IMR-90 (cell line): Measurements from ENCODE around the gene SLC38A9. TPM values are rescaled to one million over a fixed set of nuclear protein-coding genes. Genes with fewer than 3 reads are reported as not detected.

Source experiments
- ATAC-seq: fragments of 200-7000 bp; cut with Tn5 transposase; 2 replicates; pipeline ENCODE4 v1.9.1; 2020; ENCODE audit warnings: low read depth, mild to moderate bottlenecking, moderate library complexity
- BruUV-seq: library from RNA; stranded (reverse); fragments of 400-500 nt; replicated peaks from 2 replicates; lab custom pipeline; 2021; lab: Mats Ljungman, UMichigan
- CTCF ChIA-PET: fragments of 300-600 bp; formaldehyde crosslinking; extraction: SDS; loops from one replicate; lab custom pipeline; 2021; ENCODE audit warnings: antibody characterized with exemption; lab: Yijun Ruan, JAX
- POLR2A ChIA-PET: fragments of 300-600 bp; sonication (Branson Sonifier 250); formaldehyde crosslinking; loops from one replicate; lab custom pipeline; 2022; ENCODE audit warnings: antibody characterized with exemption; ENCODE audit not compliant: unreplicated experiment; lab: Charles Lee
- DNase-seq: peaks from one replicate; pipeline ENCODE4 v3.0.0; 2013
- H2AFZ ChIP-seq: replicated peaks from 2 replicates; pipeline ENCODE3; 2013; ENCODE audit warnings: low read length, mild to moderate bottlenecking; ENCODE audit not compliant: poor library complexity
- H2AK5ac ChIP-seq: 2 replicates; pipeline ENCODE4 v1.6.1; 2013; ENCODE audit warnings: low read depth, low read length, inconsistent platforms
- H2AK9ac ChIP-seq: replicated peaks from 2 replicates; pipeline ENCODE3; 2013; ENCODE audit warnings: mild to moderate bottlenecking, low read depth, low read length, moderate library complexity; ENCODE audit not compliant: poor library complexity
- H2BK120ac ChIP-seq: 2 replicates; pipeline ENCODE4 v1.6.1; 2013; ENCODE audit warnings: low read depth, low read length, inconsistent platforms
- H2BK15ac ChIP-seq: 3 replicates; pipeline ENCODE4 v1.6.1; 2013; ENCODE audit warnings: low read depth, low read length, inconsistent platforms
- H2BK20ac ChIP-seq: 2 replicates; pipeline ENCODE4 v1.6.1; 2013; ENCODE audit warnings: low read depth, mild to moderate bottlenecking, inconsistent platforms, low read length, moderate library complexity
- H2BK5ac ChIP-seq: 2 replicates; pipeline ENCODE4 v1.6.1; 2013; ENCODE audit warnings: mild to moderate bottlenecking, low read depth, low read length, inconsistent platforms; ENCODE audit not compliant: poor library complexity, severe bottlenecking
- H3K14ac ChIP-seq: replicated peaks from 2 replicates; pipeline ENCODE4 v1.6.1; 2013; ENCODE audit warnings: low read depth, low read length, inconsistent platforms
- H3K18ac ChIP-seq: 2 replicates; pipeline ENCODE4 v1.6.1; 2013; ENCODE audit warnings: low read depth, low read length, control low read depth
- H3K23ac ChIP-seq: 2 replicates; pipeline ENCODE4 v1.6.1; 2013; ENCODE audit warnings: low read depth, low read length, inconsistent platforms
- H3K27ac ChIP-seq: 2 replicates; pipeline ENCODE4 v1.5.1; 2013; ENCODE audit warnings: mild to moderate bottlenecking, control low read depth, low read length; ENCODE audit not compliant: insufficient read depth
- H3K27me3 ChIP-seq: 2 replicates; pipeline ENCODE4 v1.6.1; 2013; ENCODE audit warnings: low read length; ENCODE audit not compliant: control insufficient read depth, insufficient read depth
- H3K36me3 ChIP-seq: 2 replicates; pipeline ENCODE4 v1.6.1; 2013; ENCODE audit warnings: low read length, mixed read lengths; ENCODE audit not compliant: control insufficient read depth, insufficient read depth
- H3K4ac ChIP-seq: 2 replicates; pipeline ENCODE4 v1.6.1; 2013; ENCODE audit warnings: low read depth, low read length, inconsistent platforms
- H3K4me1 ChIP-seq: 2 replicates; pipeline ENCODE4 v1.6.1; 2013; ENCODE audit warnings: low read length, mixed read lengths; ENCODE audit not compliant: control insufficient read depth, insufficient read depth
- H3K4me2 ChIP-seq: 2 replicates; pipeline ENCODE4 v1.6.1; 2013; ENCODE audit warnings: low read depth, mild to moderate bottlenecking, control low read depth, low read length, moderate library complexity
- H3K4me3 ChIP-seq: 2 replicates; pipeline ENCODE4 v1.5.1; 2013; ENCODE audit warnings: low read depth, mild to moderate bottlenecking, control low read depth, low read length, moderate library complexity; ENCODE audit not compliant: insufficient read depth
- H3K56ac ChIP-seq: 2 replicates; pipeline ENCODE4 v1.6.1; 2013; ENCODE audit warnings: low read length, inconsistent platforms; ENCODE audit not compliant: insufficient read depth; ENCODE audit errors: extremely low read depth
- H3K79me1 ChIP-seq, 2 experiments: 2 replicates each; pipeline ENCODE4 v1.6.1; 2013; ENCODE audit warnings: low read length in 2 of 2, inconsistent platforms in 1 of 2, low read depth in 1 of 2
- H3K9ac ChIP-seq: 2 replicates; pipeline ENCODE4 v1.6.1; 2013; ENCODE audit warnings: low read depth, low read length, control low read depth
- H3K9me1 ChIP-seq: 2 replicates; pipeline ENCODE4 v1.6.1; 2013; ENCODE audit warnings: low read length, inconsistent platforms; ENCODE audit not compliant: insufficient read depth
- H3K9me3 ChIP-seq: 2 replicates; pipeline ENCODE4 v1.6.1; 2013; ENCODE audit warnings: low read length; ENCODE audit not compliant: control insufficient read depth, insufficient read depth
- H4K20me1 ChIP-seq: 2 replicates; pipeline ENCODE4 v1.6.1; 2013; ENCODE audit warnings: low read length, inconsistent platforms; ENCODE audit not compliant: insufficient read depth
- H4K5ac ChIP-seq: 2 replicates; pipeline ENCODE4 v1.6.1; 2013; ENCODE audit warnings: mild to moderate bottlenecking, low read depth, low read length, control low read depth
- H4K8ac ChIP-seq, 2 experiments: 2 replicates each; pipeline ENCODE4 v1.6.1; 2013; ENCODE audit warnings: low read depth in 2 of 2, low read length in 2 of 2, control low read depth in 1 of 2, inconsistent platforms in 1 of 2
- H4K91ac ChIP-seq: 2 replicates; pipeline ENCODE4 v1.6.1; 2013; ENCODE audit warnings: low read depth, low read length, inconsistent platforms; ENCODE audit not compliant: insufficient read depth
- CEBPB ChIP-seq: IDR thresholded peaks from 2 replicates; pipeline ENCODE4 v1.6.1; 2012; ENCODE audit warnings: low read depth, low read length, improper control_type of control experiment
- MAFK ChIP-seq: IDR thresholded peaks from 2 replicates; pipeline ENCODE4 v1.6.1; 2012; ENCODE audit warnings: low read depth, low read length, improper control_type of control experiment
- MAZ ChIP-seq: IDR thresholded peaks from 2 replicates; pipeline ENCODE4 v1.6.1; 2012; ENCODE audit warnings: low read depth, mild to moderate bottlenecking, low read length, improper control_type of control experiment, moderate library complexity, borderline replicate concordance
- POLR2A ChIP-seq: IDR thresholded peaks from 2 replicates; pipeline ENCODE4 v1.6.1; 2012; ENCODE audit warnings: mild to moderate bottlenecking, low read depth, low read length
- RCOR1 ChIP-seq: IDR thresholded peaks from 2 replicates; pipeline ENCODE4 v1.6.1; 2012; ENCODE audit warnings: mild to moderate bottlenecking, low read length, improper control_type of control experiment; ENCODE audit not compliant: insufficient replicate concordance
- RFX5 ChIP-seq: IDR thresholded peaks from 2 replicates; pipeline ENCODE4 v1.8.0; 2012; ENCODE audit warnings: low read depth, mild to moderate bottlenecking, low read length, moderate library complexity
- WGBS, 2 experiments: methylation state at CpG; one replicate each; pipeline versions ENCODE4 v1.1.5 to v1.1.7; 2013; ENCODE audit warnings: missing lambda C conversion rate in 2 of 2; ENCODE audit not compliant: insufficient read length in 1 of 2; ENCODE audit errors: extremely low coverage in 2 of 2; 5-methylcytosine and 5-hydroxymethylcytosine counted together
- dilution Hi-C: fragments of 300-500 bp; cut with HindIII; formaldehyde crosslinking; loops from one replicate; pipeline ENCODE4 v1.14.3; 2018; ENCODE audit warnings: low sequenced_read_pairs; ENCODE audit not compliant: unreplicated experiment
- in situ Hi-C: fragments of 300-500 bp; cut with MboI; formaldehyde crosslinking; loops from 3 replicates; pipeline ENCODE4 v1.14.3; 2019; ENCODE audit warnings: low sequenced_read_pairs, inconsistent platforms, mixed read lengths
- intact Hi-C: fragments of 100-400 bp; cut with micrococcal nuclease; formaldehyde crosslinking; loops from 2 replicates; pipeline ENCODE4 v1.10.0; 2022
- polyA plus RNA-seq, 3 experiments: library from polyadenylated mRNA; depleted of rRNA; stranded (reverse); fragments of >200 nt; gene quantifications; 2 replicates each; pipeline ENCODE4 v1.2.3, GENCODE V29; 2012; ENCODE audit warnings: low replicate concordance in 1 of 3
- total RNA-seq: library from RNA; depleted of rRNA; stranded (reverse); fragments of >200 nt; gene quantifications from 2 replicates; pipeline ENCODE4 v1.2.3, GENCODE V29; 2012
- TF ChIP-seq, protein P1 (sequence below): fragments of 150-350 bp; IDR thresholded peaks from 2 replicates; pipeline ENCODE4 v1.6.1; 2016; ENCODE audit warnings: low read depth, mild to moderate bottlenecking, low read length, moderate library complexity, borderline replicate concordance
- TF ChIP-seq, protein P2 (sequence below): conservative IDR thresholded peaks from 2 replicates; pipeline ENCODE4 v1.5.1; 2012; ENCODE audit warnings: mild to moderate bottlenecking, low read depth, low read length, improper control_type of control experiment

The SLC38A9 gene
- total and polyA plus RNA-seq, 2 of the 4 experiments (the other 2 are of a cell fraction) = 10.5 to 24.2 TPM

DNA sequence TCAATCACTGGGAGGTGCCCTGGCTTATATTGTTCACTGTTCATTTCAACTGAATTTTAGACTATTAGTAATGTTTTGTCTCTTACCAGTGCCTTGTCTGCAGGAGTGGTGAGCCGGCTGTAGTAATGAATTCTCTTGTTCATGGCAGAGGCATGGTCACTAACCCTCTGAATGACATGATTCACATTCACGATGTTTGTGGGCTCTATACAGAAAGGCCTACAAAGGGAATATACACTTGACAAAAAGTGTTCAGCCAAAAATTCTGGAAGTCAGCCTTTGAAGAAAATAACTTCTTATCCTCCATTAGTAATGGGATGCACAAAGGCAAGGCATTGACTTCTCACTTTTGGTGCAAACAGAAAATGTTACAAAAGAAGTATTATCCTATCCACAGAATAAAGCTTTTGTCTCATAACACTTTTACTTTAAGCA, 39.6 kb downstream of the SLC38A9 start:
- Histone ChIP-seq H3K4ac (no peak overlapping the region), H3K14ac (no peak overlapping the region), H3K4me2 (no peak overlapping the region), H3K4me3 (no peak overlapping the region), H2BK5ac (no peak overlapping the region), H3K79me1 (peaks cover 0 to 4% of the 10 kb centered on the region in 2 experiments; a peak in 2 of 4 replicates), H2BK120ac (no peak overlapping the region), H4K91ac (no peak overlapping the region), H3K18ac (no peak overlapping the region), H3K23ac (no peak overlapping the region), H3K56ac (no peak overlapping the region), H2AK5ac (no peak overlapping the region), H3K27ac (no peak overlapping the region), H3K27me3 (no peaks in the 10 kb centered on the region), H3K36me3 (no peaks in the 10 kb centered on the region), H2AK9ac (no peak overlapping the region), H2AFZ (no peak overlapping the region), H3K9ac (no peak overlapping the region), H4K5ac (0 out of 2 replicates have a peak overlapping the region, but pooled peaks have one; percentile 16), H4K20me1 (no peaks in the 10 kb centered on the region), H3K9me3 (no peaks in the 10 kb centered on the region), H2BK15ac (no peak overlapping the region), H4K8ac (no peak overlapping the region), H2BK20ac (no peak overlapping the region), H3K9me1 (peaks cover 6% of the 10 kb centered on the region; the same call in 1 of the 2 replicates), H3K4me1 (peaks cover 2% of the 10 kb centered on the region)
- intact Hi-C loops (no loop called here), dilution Hi-C loops (no loop called here), in situ Hi-C loops (no loop called here)
- POLR2A ChIA-PET = no interaction called here
- CTCF ChIA-PET = interaction anchor here (0.7 kb wide), 1 partner anchor 409 kb away, joined by 4 read pairs; no protein-coding TSS in a partner anchor
- WGBS, 2 experiments = no CpG with 5 or more reads among the region's 2 CpGs
- DNase-seq = no peak
- TF ChIP-seq CEBPB (no peak), RFX5 (no peak), MAZ (no peak), MAFK (no peak), POLR2A (no peak), RCOR1 (no peak)
- TF ChIP-seq, protein P1, sequence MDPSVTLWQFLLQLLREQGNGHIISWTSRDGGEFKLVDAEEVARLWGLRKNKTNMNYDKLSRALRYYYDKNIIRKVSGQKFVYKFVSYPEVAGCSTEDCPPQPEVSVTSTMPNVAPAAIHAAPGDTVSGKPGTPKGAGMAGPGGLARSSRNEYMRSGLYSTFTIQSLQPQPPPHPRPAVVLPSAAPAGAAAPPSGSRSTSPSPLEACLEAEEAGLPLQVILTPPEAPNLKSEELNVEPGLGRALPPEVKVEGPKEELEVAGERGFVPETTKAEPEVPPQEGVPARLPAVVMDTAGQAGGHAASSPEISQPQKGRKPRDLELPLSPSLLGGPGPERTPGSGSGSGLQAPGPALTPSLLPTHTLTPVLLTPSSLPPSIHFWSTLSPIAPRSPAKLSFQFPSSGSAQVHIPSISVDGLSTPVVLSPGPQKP = no peak
- TF ChIP-seq, protein P2, sequence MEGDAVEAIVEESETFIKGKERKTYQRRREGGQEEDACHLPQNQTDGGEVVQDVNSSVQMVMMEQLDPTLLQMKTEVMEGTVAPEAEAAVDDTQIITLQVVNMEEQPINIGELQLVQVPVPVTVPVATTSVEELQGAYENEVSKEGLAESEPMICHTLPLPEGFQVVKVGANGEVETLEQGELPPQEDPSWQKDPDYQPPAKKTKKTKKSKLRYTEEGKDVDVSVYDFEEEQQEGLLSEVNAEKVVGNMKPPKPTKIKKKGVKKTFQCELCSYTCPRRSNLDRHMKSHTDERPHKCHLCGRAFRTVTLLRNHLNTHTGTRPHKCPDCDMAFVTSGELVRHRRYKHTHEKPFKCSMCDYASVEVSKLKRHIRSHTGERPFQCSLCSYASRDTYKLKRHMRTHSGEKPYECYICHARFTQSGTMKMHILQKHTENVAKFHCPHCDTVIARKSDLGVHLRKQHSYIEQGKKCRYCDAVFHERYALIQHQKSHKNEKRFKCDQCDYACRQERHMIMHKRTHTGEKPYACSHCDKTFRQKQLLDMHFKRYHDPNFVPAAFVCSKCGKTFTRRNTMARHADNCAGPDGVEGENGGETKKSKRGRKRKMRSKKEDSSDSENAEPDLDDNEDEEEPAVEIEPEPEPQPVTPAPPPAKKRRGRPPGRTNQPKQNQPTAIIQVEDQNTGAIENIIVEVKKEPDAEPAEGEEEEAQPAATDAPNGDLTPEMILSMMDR = no peak
- no TSS peak for BruUV-seq
- ATAC-seq = no peak
